ENCODE measurements around the gene CLSTN2. TPM values are rescaled to one million over a fixed set of nuclear protein-coding genes. Genes with fewer than 3 reads are reported as not detected.

CLSTN2 gene
- total and polyA plus RNA-seq, 2 of the 8 experiments (the other 6 are each of a cell fraction or from before 2014, with no cell fraction given) = 0.39 to 0.52 TPM

DNA sequence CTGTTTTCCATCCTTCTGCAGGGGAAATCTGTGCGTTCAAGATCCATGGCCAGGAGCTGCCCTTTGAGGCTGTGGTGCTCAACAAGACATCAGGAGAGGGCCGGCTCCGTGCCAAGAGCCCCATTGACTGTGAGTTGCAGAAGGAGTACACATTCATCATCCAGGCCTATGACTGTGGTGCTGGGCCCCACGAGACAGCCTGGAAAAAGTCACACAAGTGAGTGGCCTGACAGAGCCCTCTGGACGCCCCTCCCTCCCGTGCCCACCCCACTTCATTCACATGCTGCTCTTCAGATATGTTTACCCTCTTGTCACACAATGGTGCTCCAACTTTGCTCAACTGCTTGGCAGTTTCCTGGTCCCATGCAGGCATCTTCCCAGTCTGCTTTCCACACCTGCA, 468.6 kb downstream of the CLSTN2 start:
- no peak overlapping the region for H2BK15ac ChIP-seq (ENCODE audit: low read length)
- no peak overlapping the region for H3K23ac ChIP-seq (ENCODE audit: insufficient read length)
- H2BK20ac ChIP-seq (ENCODE audit: low read length) = no peak overlapping the region
- no peak overlapping the region for H2BK12ac ChIP-seq (ENCODE audit: low read depth, low read length)
- no peak overlapping the region for H3K4me2 ChIP-seq (ENCODE audit: insufficient read depth in 1 of 2, low read depth in 2 of 2, low read length in 2 of 2)
- H3K14ac ChIP-seq (ENCODE audit: insufficient read length) = no peak overlapping the region
- H2BK120ac ChIP-seq (replicated peaks; ENCODE audit: low read depth, low read length) = no peak overlapping the region
- no peaks in the 10 kb centered on the region for H3K4me1 ChIP-seq (replicated peaks in 1 of 4; ENCODE audit: control insufficient read depth in 3 of 4, insufficient read depth in 4 of 4, low read length in 3 of 4)
- no peak overlapping the region for H2BK5ac ChIP-seq (ENCODE audit: low read depth, low read length)
- H3K27me3 ChIP-seq (replicated peaks in 1 of 4; ENCODE audit: control insufficient read depth in 3 of 4, extremely low read depth in 1 of 4, insufficient read depth in 3 of 4, low read length in 3 of 4) = no peaks in the 10 kb centered on the region
- no peak overlapping the region for H4K5ac ChIP-seq (ENCODE audit: insufficient read length, low read depth, low read length)
- no peaks in the 10 kb centered on the region for H3K36me3 ChIP-seq (ENCODE audit: control insufficient read depth in 2 of 4, insufficient read depth in 4 of 4, low read length in 3 of 4)
- DNase-seq (ENCODE audit: low read depth in 1 of 2, low spot score in 2 of 2) (no peak), FAIRE-seq (no peak)
- no peak overlapping the region for H2AK5ac ChIP-seq (ENCODE audit: low read depth, low read length)
- H4K20me1 ChIP-seq (replicated peaks in 1 of 2; ENCODE audit: control insufficient read depth in 1 of 2, insufficient read depth in 2 of 2, low read length in 2 of 2) = no peaks in the 10 kb centered on the region
- H3K9ac ChIP-seq (replicated peaks in 1 of 4; ENCODE audit: extremely low read depth in 1 of 4, low read depth in 3 of 4, low read length in 3 of 4) = no peak overlapping the region
- H4K91ac ChIP-seq (replicated peaks; ENCODE audit: insufficient read length, low read length) = no peak overlapping the region
- H3K4me3 ChIP-seq (ENCODE audit: extremely low read depth in 1 of 4, insufficient read depth in 2 of 4, low read depth in 3 of 4, low read length in 4 of 4) = no peak overlapping the region
- H3K9me3 ChIP-seq (ENCODE audit: insufficient read depth in 2 of 2, low read depth in 1 of 2, low read length in 1 of 2) = no peaks in the 10 kb centered on the region
- no peak overlapping the region for H3K18ac ChIP-seq (ENCODE audit: extremely low read depth, low read length)
- H4K8ac ChIP-seq (ENCODE audit: extremely low read depth, insufficient read depth, low read length) = no peak overlapping the region
- no peak overlapping the region for H3K27ac ChIP-seq (ENCODE audit: low read depth, low read length)
- no peak overlapping the region for H2AFZ ChIP-seq (ENCODE audit: low read length)
- POLR2A ChIA-PET (ENCODE audit: partially characterized antibody) = no interaction called here
- WGBS, 2 experiments (ENCODE audit: extremely low coverage in 1 of 2, insufficient coverage in 1 of 2, insufficient read length in 1 of 2, insufficient replicate concordance in 2 of 2, low coverage in 1 of 2, low lambda C conversion rate in 2 of 2, missing lambda C conversion rate in 1 of 2) = 92% methylated on average over 6 of the region's 6 CpGs; no CpG with 5 or more reads in 1 of the 2 experiments
- H3K23me2 ChIP-seq (ENCODE audit: low read depth, low read length) = no peaks in the 10 kb centered on the region
- H3K79me2 ChIP-seq (ENCODE audit: control insufficient read depth in 1 of 2, insufficient read depth in 2 of 2, low read length in 2 of 2) = no peaks in the 10 kb centered on the region
- CTCF ChIA-PET (ENCODE audit: partially characterized antibody) = interaction anchor here (0.7 kb wide), 1 partner anchor 23 kb away, joined by 3 read pairs; no protein-coding TSS in a partner anchor
- no peak overlapping the region for H3K56ac ChIP-seq (replicated peaks; ENCODE audit: insufficient read length, low read depth, low read length)
- no peaks in the 10 kb centered on the region for H3K79me1 ChIP-seq (ENCODE audit: low read depth, low read length)
- no peak overlapping the region for H3K4ac ChIP-seq (replicated peaks; ENCODE audit: insufficient read length, low read depth, low read length)

Data from H1 (cell line).